Measurements from ENCODE around the gene CNNM4.

Gene CNNM4

DNA sequence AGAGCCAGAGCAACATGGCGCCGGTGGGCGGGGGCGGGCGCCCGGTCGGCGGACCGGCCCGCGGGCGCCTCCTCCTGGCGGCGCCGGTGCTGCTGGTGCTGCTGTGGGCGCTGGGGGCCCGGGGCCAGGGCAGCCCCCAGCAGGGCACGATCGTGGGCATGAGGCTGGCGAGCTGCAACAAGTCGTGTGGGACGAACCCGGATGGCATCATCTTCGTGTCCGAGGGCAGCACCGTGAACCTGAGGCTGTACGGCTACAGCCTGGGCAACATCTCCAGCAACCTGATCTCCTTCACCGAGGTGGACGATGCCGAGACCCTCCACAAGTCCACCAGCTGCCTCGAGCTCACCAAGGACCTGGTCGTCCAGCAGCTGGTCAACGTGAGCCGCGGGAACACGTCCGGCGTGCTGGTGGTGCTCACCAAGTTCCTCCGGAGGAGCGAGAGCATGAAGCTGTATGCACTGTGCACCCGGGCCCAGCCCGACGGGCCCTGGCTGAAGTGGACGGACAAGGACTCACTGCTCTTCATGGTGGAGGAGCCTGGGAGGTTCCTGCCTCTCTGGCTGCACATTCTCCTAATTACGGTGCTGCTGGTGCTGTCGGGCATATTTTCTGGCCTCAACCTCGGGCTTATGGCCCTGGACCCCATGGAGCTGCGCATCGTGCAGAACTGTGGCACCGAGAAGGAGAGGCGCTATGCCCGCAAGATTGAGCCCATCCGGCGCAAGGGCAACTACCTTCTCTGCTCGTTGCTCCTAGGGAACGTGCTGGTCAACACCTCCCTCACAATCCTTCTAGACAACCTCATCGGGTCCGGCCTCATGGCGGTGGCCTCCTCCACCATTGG, 507 bp downstream of the CNNM4 start:
- peak overlapping the region; percentile 54 for H3K9ac ChIP-seq (ENCODE audit: low read depth, low read length)
- peak overlapping the region; percentile 75 for H3K4me3 ChIP-seq (ENCODE audit: low read length)
- no peaks in the 10 kb centered on the region for H3K9me3 ChIP-seq (ENCODE audit: insufficient read depth, low read depth, low read length)
- no peaks in the 10 kb centered on the region for H3K27me3 ChIP-seq (ENCODE audit: insufficient read depth, low read length)
- H3K4me1 ChIP-seq (ENCODE audit: insufficient read depth, low read length): peaks cover 28% of the 10 kb centered on the region
- WGBS: 47% methylated on average over 59 of the region's 59 CpGs
- H3K27ac ChIP-seq (ENCODE audit: low read depth, low read length): no peak overlapping the region
- H3K36me3 ChIP-seq (ENCODE audit: insufficient read depth, low read length): no peaks in the 10 kb centered on the region

DNA sequence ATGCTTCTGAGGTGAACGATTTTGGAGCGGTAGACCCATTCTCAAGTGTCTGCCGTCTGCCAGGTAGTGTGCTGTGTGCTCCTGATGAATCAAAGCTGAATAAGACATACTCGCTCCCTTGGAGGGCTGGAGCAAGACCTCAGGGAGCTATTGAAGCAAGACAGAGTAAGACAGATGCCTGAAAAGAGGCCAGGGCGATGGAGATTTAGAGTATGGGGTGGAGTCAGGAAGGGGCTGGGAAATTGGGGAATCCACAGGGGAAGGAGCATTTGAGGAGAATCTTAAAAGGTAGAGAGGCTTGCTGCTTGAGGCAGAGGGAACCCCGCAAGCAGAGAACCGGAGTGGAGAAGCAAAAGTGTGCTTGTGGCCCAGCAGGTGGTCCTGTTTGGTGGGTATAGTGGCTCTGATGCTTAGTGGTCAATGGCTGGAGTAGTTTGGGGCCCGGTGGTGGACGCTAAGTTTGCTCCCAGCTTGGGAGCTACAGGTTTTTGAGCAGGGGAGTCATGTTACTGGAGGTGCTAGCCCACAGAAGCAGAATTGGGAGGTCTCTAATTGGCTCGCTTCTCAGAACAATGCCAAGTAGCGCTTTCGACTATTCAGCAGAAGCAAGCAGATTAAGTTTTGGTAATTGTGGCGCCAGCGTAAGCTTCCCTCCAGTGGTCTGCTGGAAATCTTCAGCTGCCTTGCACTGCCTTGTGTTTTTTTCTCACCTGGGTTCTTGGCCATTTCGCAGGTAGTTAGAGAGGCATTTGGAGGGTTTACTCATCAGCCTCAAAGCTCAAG, 2.0 kb downstream of the CNNM4 start:
- no peaks in the 10 kb centered on the region for H3K27me3 ChIP-seq (ENCODE audit: insufficient read depth, low read length)
- no peaks in the 10 kb centered on the region for H3K36me3 ChIP-seq (ENCODE audit: insufficient read depth, low read length)
- H3K4me3 ChIP-seq (ENCODE audit: low read length): peak overlapping the region; percentile 75
- WGBS: 36% methylated on average over 15 of the region's 15 CpGs
- H3K27ac ChIP-seq (ENCODE audit: low read depth, low read length): no peak overlapping the region; the same call in 1 of the 2 replicates
- H3K9ac ChIP-seq (ENCODE audit: low read depth, low read length): peak overlapping the region; percentile 30; the same call in 1 of the 2 replicates
- H3K9me3 ChIP-seq (ENCODE audit: insufficient read depth, low read depth, low read length): no peaks in the 10 kb centered on the region
- H3K4me1 ChIP-seq (ENCODE audit: insufficient read depth, low read length): peaks cover 28% of the 10 kb centered on the region

GRCh38 chr2:96763511-96764252, 3.0 kb downstream of the CNNM4 start:
- H3K36me3 ChIP-seq (ENCODE audit: insufficient read depth, low read length): no peaks in the 10 kb centered on the region
- no peaks in the 10 kb centered on the region for H3K9me3 ChIP-seq (ENCODE audit: insufficient read depth, low read depth, low read length)
- no peaks in the 10 kb centered on the region for H3K27me3 ChIP-seq (ENCODE audit: insufficient read depth, low read length)
- H3K4me1 ChIP-seq (ENCODE audit: insufficient read depth, low read length): peaks cover 28% of the 10 kb centered on the region
- peak overlapping the region; percentile 75 for H3K4me3 ChIP-seq (ENCODE audit: low read length)
- 27% methylated on average over 7 of the region's 7 CpGs for WGBS
- peak overlapping the region; percentile 56; the same call in 1 of the 2 replicates for H3K27ac ChIP-seq (ENCODE audit: low read depth, low read length)
- peak overlapping the region; percentile 42 for H3K9ac ChIP-seq (ENCODE audit: low read depth, low read length)

GRCh38 chr2:96764253-96764637, 3.5 kb downstream of the CNNM4 start:
- WGBS: 58% methylated on average over 8 of the region's 8 CpGs
- Histone ChIP-seq H3K27ac (ENCODE audit: low read depth, low read length) (peak overlapping the region; percentile 56; the same call in 1 of the 2 replicates), H3K4me3 (ENCODE audit: low read length) (peak overlapping the region; percentile 75), H3K4me1 (ENCODE audit: insufficient read depth, low read length) (peaks cover 28% of the 10 kb centered on the region), H3K27me3 (ENCODE audit: insufficient read depth, low read length) (no peaks in the 10 kb centered on the region), H3K9me3 (ENCODE audit: insufficient read depth, low read depth, low read length) (no peaks in the 10 kb centered on the region), H3K36me3 (ENCODE audit: insufficient read depth, low read length) (no peaks in the 10 kb centered on the region), H3K9ac (ENCODE audit: low read depth, low read length) (peak overlapping the region; percentile 42)

DNA sequence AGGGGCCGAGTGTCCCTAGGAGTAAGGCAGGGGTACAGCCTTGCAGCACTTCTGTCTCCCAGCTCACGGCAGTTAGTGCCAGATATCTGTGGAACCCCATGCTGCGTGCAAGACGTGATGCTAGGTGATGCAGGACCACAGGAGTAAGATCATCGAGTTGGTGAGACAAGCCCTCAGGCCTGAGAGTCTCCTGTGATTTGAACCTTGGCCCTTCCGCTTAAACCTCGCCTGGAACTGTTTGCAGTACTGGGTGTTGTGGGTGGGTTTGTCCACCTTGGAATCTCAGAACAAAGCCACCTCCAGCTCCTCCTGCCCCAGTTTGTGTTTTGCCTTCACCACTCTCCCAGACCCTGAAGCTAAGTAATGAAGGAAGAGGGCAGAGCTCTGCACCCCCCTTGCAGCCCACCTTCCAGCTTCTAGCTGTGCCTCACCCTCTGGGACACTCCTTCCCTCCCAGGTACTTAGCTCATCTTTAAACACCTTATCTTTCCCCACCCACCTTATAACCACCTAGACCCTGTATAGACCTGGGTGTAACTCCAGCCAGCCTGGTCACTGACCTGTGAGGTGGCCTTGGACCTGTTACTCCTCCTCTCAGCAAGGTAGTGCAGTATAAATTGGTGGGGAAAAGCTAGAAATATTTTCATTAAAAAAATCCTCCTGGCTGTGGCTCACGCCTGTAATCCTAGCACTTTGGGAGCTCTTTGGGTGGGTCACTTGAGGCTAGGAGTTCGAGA, 6.6 kb downstream of the CNNM4 start:
- H3K4me3 ChIP-seq (ENCODE audit: low read length): no peak overlapping the region
- H3K27me3 ChIP-seq (ENCODE audit: insufficient read depth, low read length): no peaks in the 10 kb centered on the region
- H3K9me3 ChIP-seq (ENCODE audit: insufficient read depth, low read depth, low read length): no peaks in the 10 kb centered on the region
- 92% methylated on average over 9 of the region's 9 CpGs for WGBS
- no peaks in the 10 kb centered on the region for H3K36me3 ChIP-seq (ENCODE audit: insufficient read depth, low read length)
- no peak overlapping the region for H3K9ac ChIP-seq (ENCODE audit: low read depth, low read length)
- H3K27ac ChIP-seq (ENCODE audit: low read depth, low read length): no peak overlapping the region
- peaks cover 18% of the 10 kb centered on the region for H3K4me1 ChIP-seq (ENCODE audit: insufficient read depth, low read length)

DNA sequence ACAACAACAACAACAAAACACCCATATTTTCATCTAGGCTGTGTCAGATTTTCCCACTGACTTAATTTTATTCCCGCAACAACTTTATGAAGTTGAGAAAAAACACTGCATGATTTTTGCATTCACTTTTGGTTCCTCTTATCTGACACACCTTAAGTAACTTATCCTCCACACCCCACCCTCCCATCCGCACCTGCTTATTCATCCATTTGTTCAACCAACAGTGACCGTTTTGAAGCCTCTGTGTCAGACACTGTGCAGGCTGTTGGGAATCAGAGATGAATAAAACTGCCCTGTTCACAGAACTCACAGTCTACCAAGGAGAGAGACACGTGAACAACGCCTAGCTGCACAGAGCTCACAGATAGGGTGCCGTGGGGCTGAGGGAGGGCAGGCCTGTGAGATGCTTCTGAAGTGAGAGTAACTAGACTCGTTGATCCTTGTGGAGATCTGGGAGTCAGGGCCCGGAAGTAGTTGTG, 7.4 kb downstream of the CNNM4 start:
- H3K9ac ChIP-seq (ENCODE audit: low read depth, low read length): no peak overlapping the region

GRCh38 chr2:96769814-96770213, 9.1 kb downstream of the CNNM4 start:
- 87% methylated on average over 7 of the region's 7 CpGs for WGBS
- Histone ChIP-seq H3K4me3 (ENCODE audit: low read length) (no peak overlapping the region), H3K9me3 (ENCODE audit: insufficient read depth, low read depth, low read length) (no peaks in the 10 kb centered on the region), H3K36me3 (ENCODE audit: insufficient read depth, low read length) (no peaks in the 10 kb centered on the region), H3K27me3 (ENCODE audit: insufficient read depth, low read length) (no peaks in the 10 kb centered on the region), H3K9ac (ENCODE audit: low read depth, low read length) (no peak overlapping the region), H3K27ac (ENCODE audit: low read depth, low read length) (no peak overlapping the region), H3K4me1 (ENCODE audit: insufficient read depth, low read length) (no peaks in the 10 kb centered on the region)

More for the DNA sequence above, 7.4 kb downstream of the CNNM4 start:
- Histone ChIP-seq H3K9me3 (ENCODE audit: insufficient read depth, low read depth, low read length) (no peaks in the 10 kb centered on the region), H3K36me3 (ENCODE audit: insufficient read depth, low read length) (no peaks in the 10 kb centered on the region), H3K4me3 (ENCODE audit: low read length) (no peak overlapping the region), H3K27me3 (ENCODE audit: insufficient read depth, low read length) (no peaks in the 10 kb centered on the region), H3K27ac (ENCODE audit: low read depth, low read length) (no peak overlapping the region), H3K4me1 (ENCODE audit: insufficient read depth, low read length) (peaks cover 14% of the 10 kb centered on the region)
- 89% methylated on average over 8 of the region's 8 CpGs for WGBS

- WGBS: 89% methylated on average over 25 of the region's 25 CpGs
- H3K27me3 ChIP-seq (ENCODE audit: insufficient read depth, low read length): no peaks in the 10 kb centered on the region
- no peaks in the 10 kb centered on the region for H3K9me3 ChIP-seq (ENCODE audit: insufficient read depth, low read depth, low read length)
- H3K27ac ChIP-seq (ENCODE audit: low read depth, low read length): no peak overlapping the region
- H3K36me3 ChIP-seq (ENCODE audit: insufficient read depth, low read length): no peaks in the 10 kb centered on the region
- 0 out of 2 replicates have a peak overlapping the region, but pooled peaks have one; percentile 31 for H3K9ac ChIP-seq (ENCODE audit: low read depth, low read length)
- H3K4me3 ChIP-seq (ENCODE audit: low read length): no peak overlapping the region
- no peaks in the 10 kb centered on the region for H3K4me1 ChIP-seq (ENCODE audit: insufficient read depth, low read length)
Observed at GRCh38 chr2:96770442-96771202, 9.9 kb downstream of the CNNM4 start.

- 96% methylated on average over 20 of the region's 20 CpGs for WGBS
- Histone ChIP-seq H3K9ac (ENCODE audit: low read depth, low read length) (no peak overlapping the region), H3K9me3 (ENCODE audit: insufficient read depth, low read depth, low read length) (no peaks in the 10 kb centered on the region), H3K36me3 (ENCODE audit: insufficient read depth, low read length) (no peaks in the 10 kb centered on the region), H3K4me1 (ENCODE audit: insufficient read depth, low read length) (no peaks in the 10 kb centered on the region), H3K27me3 (ENCODE audit: insufficient read depth, low read length) (no peaks in the 10 kb centered on the region), H3K4me3 (ENCODE audit: low read length) (no peak overlapping the region), H3K27ac (ENCODE audit: low read depth, low read length) (no peak overlapping the region)
Observed at GRCh38 chr2:96771796-96772618, 11.3 kb downstream of the CNNM4 start.

Data from HUES64 (cell line).